Uterine smooth muscle cell (primary cell): ENCODE data around the gene SLC66A2. TPM values are rescaled to one million over a fixed set of nuclear protein-coding genes. Genes with fewer than 3 reads are reported as not detected.

Experiments
- total RNA-seq: library from RNA; depleted of rRNA; stranded (reverse); fragments of >200 nt; gene quantifications from 2 replicates; pipeline ENCODE4 v1.2.3, GENCODE V29; 2014

SLC66A2 gene
- total RNA-seq, result 37.0 and 42.7 TPM in 2 replicates

GRCh38 chr18:79951545-79952455 lies at the start of gene SLC66A2:
SLC66A2 (minus strand) TSS chr18:79951653; CDS start chr18:79950926, 727 bp downstream.

GRCh38 chr18:79988451-79989194 lies 37.2 kb upstream of the SLC66A2 start, which contains the start of gene TXNL4A:
TXNL4A (minus strand) TSS chr18:79988563; CDS start chr18:79988392, 171 bp downstream.

GRCh38 chr18:79964330-79965118 lies 13.1 kb upstream of the SLC66A2 start, which contains the start of gene HSBP1L1:
HSBP1L1 (plus strand) TSS chr18:79964643; CDS start chr18:79964736, 93 bp downstream.

Other genes starting within 250 kb of the SLC66A2 start
- gene KCNG2, start 153.7 kb downstream of the SLC66A2 start, total RNA-seq, result not detected in 2 replicates
- 7.6 and 7.9 TPM in 2 replicates for gene HSBP1L1, start 13.0 kb upstream of the SLC66A2 start, total RNA-seq
- gene TXNL4A, start 36.9 kb upstream of the SLC66A2 start, total RNA-seq, result 50.9 and 65.9 TPM in 2 replicates
- gene RBFA, start 82.8 kb upstream of the SLC66A2 start, total RNA-seq, result 31.2 and 31.5 TPM in 2 replicates
- 22.0 TPM in 2 replicates for gene ADNP2, start 157.6 kb upstream of the SLC66A2 start, total RNA-seq